ENCODE measurements around the gene KRTAP21-2.
"Not testable (repeated sequence)": the region's sequence is repeated elsewhere in the genome, so short reads cannot be mapped to it uniquely, and the experiment has no call there.

KRTAP21-2 gene

DNA sequence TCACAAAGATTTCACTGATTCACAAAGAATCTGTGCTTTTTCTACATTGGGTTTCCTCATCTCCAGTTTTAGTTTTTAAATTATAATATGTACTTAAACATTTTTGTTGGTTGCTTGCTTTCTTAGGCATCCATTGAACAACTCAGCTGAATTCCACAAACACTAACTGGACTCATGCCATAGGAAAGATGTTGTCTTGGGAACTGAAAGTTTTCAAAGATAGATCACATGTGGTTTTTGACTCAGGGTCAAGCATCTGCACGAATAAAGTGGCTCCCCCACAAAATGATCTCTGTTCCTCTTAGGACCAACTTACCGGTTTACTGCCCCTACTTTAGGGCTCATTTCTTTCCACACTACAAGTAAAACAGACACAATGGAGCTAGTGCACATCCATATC, 11.2 kb upstream of the KRTAP21-2 start:
- TF ChIP-seq, protein P1, sequence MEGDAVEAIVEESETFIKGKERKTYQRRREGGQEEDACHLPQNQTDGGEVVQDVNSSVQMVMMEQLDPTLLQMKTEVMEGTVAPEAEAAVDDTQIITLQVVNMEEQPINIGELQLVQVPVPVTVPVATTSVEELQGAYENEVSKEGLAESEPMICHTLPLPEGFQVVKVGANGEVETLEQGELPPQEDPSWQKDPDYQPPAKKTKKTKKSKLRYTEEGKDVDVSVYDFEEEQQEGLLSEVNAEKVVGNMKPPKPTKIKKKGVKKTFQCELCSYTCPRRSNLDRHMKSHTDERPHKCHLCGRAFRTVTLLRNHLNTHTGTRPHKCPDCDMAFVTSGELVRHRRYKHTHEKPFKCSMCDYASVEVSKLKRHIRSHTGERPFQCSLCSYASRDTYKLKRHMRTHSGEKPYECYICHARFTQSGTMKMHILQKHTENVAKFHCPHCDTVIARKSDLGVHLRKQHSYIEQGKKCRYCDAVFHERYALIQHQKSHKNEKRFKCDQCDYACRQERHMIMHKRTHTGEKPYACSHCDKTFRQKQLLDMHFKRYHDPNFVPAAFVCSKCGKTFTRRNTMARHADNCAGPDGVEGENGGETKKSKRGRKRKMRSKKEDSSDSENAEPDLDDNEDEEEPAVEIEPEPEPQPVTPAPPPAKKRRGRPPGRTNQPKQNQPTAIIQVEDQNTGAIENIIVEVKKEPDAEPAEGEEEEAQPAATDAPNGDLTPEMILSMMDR (IDR thresholded peaks at IDR 0.05; ENCODE audit: low read depth, low read length, missing control alignments): no peak
- DNase-seq: no peak
- Histone ChIP-seq H3K36me3 (replicated peaks) (no peaks in the 10 kb centered on the region), H3K27me3 (replicated peaks) (no peaks in the 10 kb centered on the region), H3K4me3 (ENCODE audit: low read depth, low read length) (no peak overlapping the region), H3K27ac (no peak overlapping the region)
- in situ Hi-C loops (cut with HindIII; ENCODE audit: low pct_ligation_motif_present, low sequenced_read_pairs): no loop called here

DNA sequence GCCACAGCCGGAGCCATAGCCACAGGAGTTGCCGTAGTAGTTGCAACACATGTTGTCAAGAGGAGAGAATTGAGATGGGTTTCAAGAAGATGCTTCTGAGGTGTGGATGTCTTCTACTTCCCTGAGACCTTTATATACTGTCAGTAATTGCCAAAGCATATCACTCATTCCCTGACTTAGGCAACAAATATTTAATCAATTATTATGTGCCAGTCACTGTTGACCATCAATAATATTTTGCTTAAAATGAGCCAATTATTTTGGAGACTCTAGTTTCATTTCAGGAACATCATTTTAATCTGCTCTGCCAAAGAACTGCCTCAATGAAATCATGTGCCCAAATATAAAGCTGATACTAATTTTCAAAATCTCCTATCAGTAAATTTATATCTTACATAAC, 8.3 kb upstream of the KRTAP21-2 start, which contains the start of gene KRTAP21-1:
KRTAP21-1 (minus strand) TSS at position 101 of the 400 bp plus-strand sequence; CDS start at position 51, 50 bp downstream.
- H3K4me3 ChIP-seq (ENCODE audit: low read depth, low read length); in situ Hi-C loops (cut with HindIII; ENCODE audit: low pct_ligation_motif_present, low sequenced_read_pairs); H3K27me3 ChIP-seq (replicated peaks); H3K27ac ChIP-seq; H3K36me3 ChIP-seq (replicated peaks); DNase-seq: not testable (repeated sequence)

DNA sequence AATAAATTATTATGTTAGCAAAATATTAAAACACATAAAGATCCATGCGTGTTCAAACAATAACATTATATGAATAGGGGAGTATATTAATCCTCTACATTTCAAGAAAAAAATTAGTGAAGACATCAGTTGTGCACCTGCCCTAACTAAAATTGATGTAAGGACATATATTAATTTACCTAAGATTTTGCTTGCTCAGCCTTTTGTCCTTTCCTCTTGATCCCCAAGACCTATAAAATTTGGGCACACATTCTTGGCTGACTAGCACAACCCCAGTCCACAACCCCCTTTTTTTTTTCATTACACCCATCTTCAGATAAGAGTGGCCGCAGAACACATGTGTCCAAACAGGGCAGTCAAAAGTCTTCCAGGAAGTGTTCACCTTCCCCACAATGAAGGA, 6.6 kb downstream of the KRTAP21-2 start:
- Histone ChIP-seq H3K36me3 (replicated peaks) (no peaks in the 10 kb centered on the region), H3K27ac (no peak overlapping the region), H3K4me3 (ENCODE audit: low read depth, low read length) (no peak overlapping the region), H3K27me3 (replicated peaks) (no peaks in the 10 kb centered on the region)
- in situ Hi-C loops (cut with HindIII; ENCODE audit: low pct_ligation_motif_present, low sequenced_read_pairs): no loop called here
- TF ChIP-seq, protein P1 (IDR thresholded peaks at IDR 0.05; ENCODE audit: low read depth, low read length, missing control alignments): no peak
- DNase-seq: no peak

DNA sequence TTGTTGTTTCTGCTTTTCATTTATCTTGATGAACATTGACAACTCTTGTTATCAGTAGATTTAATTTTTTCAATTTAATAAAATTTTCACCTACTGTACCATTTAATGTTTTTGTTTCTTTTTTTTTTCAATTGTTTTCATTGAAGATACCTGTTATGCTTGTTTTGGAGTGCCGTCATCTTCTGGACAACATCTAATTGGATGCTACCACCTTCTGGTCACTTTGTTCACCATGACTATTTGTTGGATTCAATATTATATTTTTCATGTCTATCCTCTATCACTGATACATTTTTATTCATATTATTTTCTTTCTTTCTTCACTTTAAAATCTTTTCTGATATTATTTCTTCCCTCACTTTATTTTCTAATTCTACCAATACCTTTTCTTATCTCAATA, 14.0 kb downstream of the KRTAP21-2 start:
- H3K27me3 ChIP-seq (replicated peaks): no peaks in the 10 kb centered on the region
- no peaks in the 10 kb centered on the region for H3K36me3 ChIP-seq (replicated peaks)
- H3K27ac ChIP-seq: no peak overlapping the region
- TF ChIP-seq, protein P1 (IDR thresholded peaks at IDR 0.05; ENCODE audit: low read depth, low read length, missing control alignments): peak; percentile 11
- H3K4me3 ChIP-seq (ENCODE audit: low read depth, low read length): no peak overlapping the region
- in situ Hi-C loops (cut with HindIII; ENCODE audit: low pct_ligation_motif_present, low sequenced_read_pairs): no loop called here
- no peak for DNase-seq

DNA sequence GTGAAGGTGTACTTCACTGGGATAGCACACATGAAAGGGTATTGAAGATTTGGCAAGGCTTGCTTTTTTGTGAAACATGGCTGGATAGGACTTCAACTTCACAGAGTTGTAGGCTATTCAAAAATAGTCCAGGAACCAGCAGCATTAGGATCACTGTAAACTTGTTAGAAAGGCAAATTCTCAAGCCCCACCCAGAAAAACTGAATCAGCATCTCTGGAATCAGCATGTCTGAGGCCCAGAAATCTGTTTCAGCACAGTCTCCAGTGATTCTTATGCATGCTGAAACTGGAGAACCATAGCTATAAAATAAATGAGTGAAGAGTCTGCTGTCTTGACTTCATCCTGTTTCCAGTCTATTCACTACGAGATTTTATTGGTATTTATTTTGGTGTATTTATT, 20.3 kb downstream of the KRTAP21-2 start:
- Histone ChIP-seq H3K4me3 (ENCODE audit: low read depth, low read length) (no peak overlapping the region), H3K27me3 (replicated peaks) (no peaks in the 10 kb centered on the region), H3K36me3 (replicated peaks) (no peaks in the 10 kb centered on the region), H3K27ac (no peak overlapping the region)
- in situ Hi-C loops (cut with HindIII; ENCODE audit: low pct_ligation_motif_present, low sequenced_read_pairs): no loop called here
- TF ChIP-seq, protein P1 (IDR thresholded peaks at IDR 0.05; ENCODE audit: low read depth, low read length, missing control alignments): no peak
- no peak for DNase-seq

DNA sequence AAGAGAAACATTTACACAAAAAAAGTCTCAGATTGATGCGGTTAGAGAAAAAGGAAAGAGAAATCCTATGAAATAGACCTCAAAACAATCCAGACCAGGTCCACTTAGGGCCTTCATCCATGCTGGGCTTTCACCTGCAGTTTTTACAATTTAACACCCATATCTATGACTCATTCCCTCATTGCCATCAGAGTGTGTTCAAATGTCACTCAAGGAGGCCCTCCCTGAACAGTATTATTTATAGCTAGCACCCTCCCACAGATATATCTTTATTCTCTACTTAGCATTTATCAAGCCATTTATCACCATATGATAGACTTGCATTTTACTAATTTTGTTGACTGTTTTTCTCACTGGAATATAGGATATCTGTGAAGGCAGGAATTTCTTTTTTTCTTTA, 27.7 kb downstream of the KRTAP21-2 start:
- in situ Hi-C loops (cut with HindIII; ENCODE audit: low pct_ligation_motif_present, low sequenced_read_pairs): no loop called here
- Histone ChIP-seq H3K36me3 (replicated peaks) (no peaks in the 10 kb centered on the region), H3K27ac (no peak overlapping the region), H3K4me3 (ENCODE audit: low read depth, low read length) (no peak overlapping the region), H3K27me3 (replicated peaks) (no peaks in the 10 kb centered on the region)
- TF ChIP-seq, protein P1 (IDR thresholded peaks at IDR 0.05; ENCODE audit: low read depth, low read length, missing control alignments): no peak
- no peak for DNase-seq
